IPS-20b (cell line): ENCODE measurements around the gene IFRD2.

ENCODE experiments used
- H3K27ac ChIP-seq: one replicate; pipeline ENCODE4 v1.5.1; 2013; ENCODE audit warnings: low read length
- H3K27me3 ChIP-seq: 2 replicates; pipeline ENCODE4 v1.6.1; 2013; ENCODE audit warnings: mild to moderate bottlenecking, low read length, inconsistent platforms; ENCODE audit not compliant: insufficient read depth
- H3K36me3 ChIP-seq: 2 replicates; pipeline ENCODE4 v1.6.1; 2013; ENCODE audit warnings: low read depth, mild to moderate bottlenecking, inconsistent platforms, low read length, moderate library complexity; ENCODE audit not compliant: insufficient read depth
- H3K4me1 ChIP-seq: 2 replicates; pipeline ENCODE4 v1.6.1; 2013; ENCODE audit warnings: mild to moderate bottlenecking, control low read depth, inconsistent platforms, low read length, moderate library complexity; ENCODE audit not compliant: insufficient read depth
- H3K4me3 ChIP-seq: 2 replicates; pipeline ENCODE4 v1.5.1; 2013; ENCODE audit warnings: mild to moderate bottlenecking, low read length, inconsistent platforms
- H3K9ac ChIP-seq: 2 replicates; pipeline ENCODE4 v1.6.1; 2013; ENCODE audit warnings: low read depth, mild to moderate bottlenecking, inconsistent platforms, low read length, moderate library complexity
- H3K9me3 ChIP-seq: 2 replicates; pipeline ENCODE4 v1.6.1; 2013; ENCODE audit warnings: mild to moderate bottlenecking, low read depth, low read length, inconsistent platforms; ENCODE audit not compliant: insufficient read depth

IFRD2 gene

GRCh38 chr3:50333744-50334328 lies 41.6 kb upstream of the IFRD2 start:
- Histone ChIP-seq H3K9ac (no peak overlapping the region), H3K27ac (no peak overlapping the region), H3K27me3 (peaks cover 12% of the 10 kb centered on the region), H3K4me3 (no peak overlapping the region), H3K9me3 (no peaks in the 10 kb centered on the region), H3K4me1 (no peaks in the 10 kb centered on the region; the same call in 1 of the 2 replicates), H3K36me3 (peaks cover 48% of the 10 kb centered on the region)

- Histone ChIP-seq H3K9me3 (no peaks in the 10 kb centered on the region), H3K4me3 (no peak overlapping the region), H3K9ac (no peak overlapping the region), H3K4me1 (no peaks in the 10 kb centered on the region; the same call in 1 of the 2 replicates), H3K36me3 (peaks cover 48% of the 10 kb centered on the region), H3K27me3 (no peaks in the 10 kb centered on the region), H3K27ac (no peak overlapping the region)
Measured at GRCh38 chr3:50331364-50331907, 39.2 kb upstream of the IFRD2 start.

- Histone ChIP-seq H3K36me3 (peaks cover 56% of the 10 kb centered on the region), H3K9ac (no peak overlapping the region), H3K27ac (no peak overlapping the region), H3K27me3 (no peaks in the 10 kb centered on the region), H3K9me3 (no peaks in the 10 kb centered on the region), H3K4me1 (no peaks in the 10 kb centered on the region; the same call in 1 of the 2 replicates), H3K4me3 (no peak overlapping the region)
Measured at GRCh38 chr3:50330330-50330729, 38.1 kb upstream of the IFRD2 start.

GRCh38 chr3:50327943-50328691 lies 35.9 kb upstream of the IFRD2 start, which contains the start of gene TUSC2:
TSS of gene TUSC2 (minus strand) at chr3:50328223. CDS start at chr3:50328099, 124 bp downstream.
- Histone ChIP-seq H3K27me3 (no peaks in the 10 kb centered on the region), H3K9ac (peak within 1 kb of the TSS; percentile 87), H3K27ac (no peak within 1 kb of the TSS), H3K4me3 (peak within 1 kb of the TSS; percentile 90), H3K4me1 (peaks cover 4% of the 10 kb centered on the region; the same call in 1 of the 2 replicates), H3K9me3 (no peaks in the 10 kb centered on the region), H3K36me3 (peaks cover 50% of the 10 kb centered on the region)

GRCh38 chr3:50327129-50327528 lies 34.9 kb upstream of the IFRD2 start:
- Histone ChIP-seq H3K4me1 (peaks cover 7% of the 10 kb centered on the region; the same call in 1 of the 2 replicates), H3K27ac (no peak overlapping the region), H3K36me3 (peaks cover 45% of the 10 kb centered on the region)

GRCh38 chr3:50326182-50326541 lies 33.9 kb upstream of the IFRD2 start:
- Histone ChIP-seq H3K27me3 (no peaks in the 10 kb centered on the region), H3K4me1 (peaks cover 7% of the 10 kb centered on the region; the same call in 1 of the 2 replicates), H3K36me3 (peaks cover 36% of the 10 kb centered on the region), H3K4me3 (no peak overlapping the region), H3K9me3 (no peaks in the 10 kb centered on the region), H3K9ac (no peak overlapping the region), H3K27ac (no peak overlapping the region)

More at GRCh38 chr3:50327129-50327528, 34.9 kb upstream of the IFRD2 start:
- Histone ChIP-seq H3K9ac (peak overlapping the region; percentile 87), H3K27me3 (no peaks in the 10 kb centered on the region), H3K9me3 (no peaks in the 10 kb centered on the region), H3K4me3 (peak overlapping the region; percentile 90)

- Histone ChIP-seq H3K9me3 (no peaks in the 10 kb centered on the region), H3K4me3 (no peak overlapping the region), H3K36me3 (peaks cover 30% of the 10 kb centered on the region), H3K27me3 (no peaks in the 10 kb centered on the region), H3K4me1 (peaks cover 7% of the 10 kb centered on the region; the same call in 1 of the 2 replicates), H3K9ac (no peak overlapping the region), H3K27ac (no peak overlapping the region)
Measured at GRCh38 chr3:50325497-50326181, 33.4 kb upstream of the IFRD2 start.

- Histone ChIP-seq H3K27ac (no peak overlapping the region), H3K4me1 (peaks cover 7% of the 10 kb centered on the region; the same call in 1 of the 2 replicates), H3K9ac (no peak overlapping the region)
Measured at GRCh38 chr3:50325113-50325480, 32.9 kb upstream of the IFRD2 start.

GRCh38 chr3:50324351-50325112 lies 32.3 kb upstream of the IFRD2 start:
- no peak overlapping the region for H3K9ac ChIP-seq
- H3K27me3 ChIP-seq = no peaks in the 10 kb centered on the region
- no peak overlapping the region for H3K4me3 ChIP-seq
- peaks cover 7% of the 10 kb centered on the region; the same call in 1 of the 2 replicates for H3K4me1 ChIP-seq
- H3K27ac ChIP-seq = no peak overlapping the region
- no peaks in the 10 kb centered on the region for H3K9me3 ChIP-seq
- H3K36me3 ChIP-seq = peaks cover 25% of the 10 kb centered on the region

More at GRCh38 chr3:50325113-50325480, 32.9 kb upstream of the IFRD2 start:
- no peaks in the 10 kb centered on the region for H3K9me3 ChIP-seq
- peaks cover 25% of the 10 kb centered on the region for H3K36me3 ChIP-seq
- H3K27me3 ChIP-seq = no peaks in the 10 kb centered on the region
- H3K4me3 ChIP-seq = no peak overlapping the region

- Histone ChIP-seq H3K9me3 (no peaks in the 10 kb centered on the region), H3K4me1 (peaks cover 7% of the 10 kb centered on the region; the same call in 1 of the 2 replicates), H3K36me3 (peaks cover 29% of the 10 kb centered on the region), H3K4me3 (no peak overlapping the region), H3K27ac (no peak overlapping the region), H3K27me3 (no peaks in the 10 kb centered on the region), H3K9ac (no peak overlapping the region; the same call in 1 of the 2 replicates)
Measured at GRCh38 chr3:50323614-50324199, 31.5 kb upstream of the IFRD2 start.
